ENCODE results near the gene KCNAB1. TPM values are rescaled to one million over a fixed set of nuclear protein-coding genes. Genes with fewer than 3 reads are reported as not detected.
"Not testable (repeated sequence)": the region's sequence is repeated elsewhere in the genome, so short reads cannot be mapped to it uniquely, and the experiment has no call there.

KCNAB1 gene
- total RNA-seq, 1 donor from 2014 or later, result 3.9 TPM

GRCh38 chr3:156131799-156132198 lies 11.4 kb downstream of the KCNAB1 start:
- no peak for TF ChIP-seq CTCF (IDR thresholded peaks at IDR 0.05)
- TF ChIP-seq POLR2AphosphoS5 (IDR thresholded peaks at IDR 0.05; ENCODE audit: insufficient read depth in 1 of 2, low read depth in 1 of 2), result no peak
- no peak for TF ChIP-seq POLR2A (IDR thresholded peaks at IDR 0.05)
- H3K4me3 ChIP-seq, result no peak overlapping the region
- H3K36me3 ChIP-seq, result no peaks in the 10 kb centered on the region
- H3K4me1 ChIP-seq, result no peaks in the 10 kb centered on the region
- H3K27ac ChIP-seq, result no peak overlapping the region
- intact Hi-C loops (cut with DNase I), result no loop called here
- no peaks in the 10 kb centered on the region for H3K9me3 ChIP-seq
- DNase-seq (ENCODE audit: extremely low spot score in 2 of 2), result no peak
- no peaks in the 10 kb centered on the region for H3K27me3 ChIP-seq

- no peaks in the 10 kb centered on the region for H3K36me3 ChIP-seq
- no peak overlapping the region for H3K4me3 ChIP-seq
- no peaks in the 10 kb centered on the region for H3K4me1 ChIP-seq
- no peaks in the 10 kb centered on the region for H3K27me3 ChIP-seq
- TF ChIP-seq POLR2AphosphoS5 (IDR thresholded peaks at IDR 0.05; ENCODE audit: insufficient read depth in 1 of 2, low read depth in 1 of 2) (no peak), POLR2A (IDR thresholded peaks at IDR 0.05) (no peak), CTCF (IDR thresholded peaks at IDR 0.05) (no peak)
- DNase-seq (ENCODE audit: extremely low spot score in 2 of 2), result no peak
- intact Hi-C loops (cut with DNase I), result no loop called here
- H3K9me3 ChIP-seq, result no peaks in the 10 kb centered on the region
- H3K27ac ChIP-seq, result no peak overlapping the region
These were observed 11.9 kb downstream of the KCNAB1 start for GRCh38 chr3:156132313-156132712.

GRCh38 chr3:156133076-156133475 lies 12.7 kb downstream of the KCNAB1 start:
- Histone ChIP-seq H3K36me3 (no peaks in the 10 kb centered on the region), H3K27ac (no peak overlapping the region), H3K27me3 (no peaks in the 10 kb centered on the region), H3K4me3 (no peak overlapping the region), H3K4me1 (no peaks in the 10 kb centered on the region), H3K9me3 (no peaks in the 10 kb centered on the region)
- DNase-seq (ENCODE audit: extremely low spot score in 2 of 2), result no peak
- intact Hi-C loops (cut with DNase I), result no loop called here
- TF ChIP-seq POLR2A (IDR thresholded peaks at IDR 0.05), result no peak
- no peak for TF ChIP-seq CTCF (IDR thresholded peaks at IDR 0.05)
- no peak for TF ChIP-seq POLR2AphosphoS5 (IDR thresholded peaks at IDR 0.05; ENCODE audit: insufficient read depth in 1 of 2, low read depth in 1 of 2)

- Histone ChIP-seq H3K27me3 (no peaks in the 10 kb centered on the region), H3K9me3 (no peaks in the 10 kb centered on the region), H3K36me3 (no peaks in the 10 kb centered on the region), H3K4me3 (no peak overlapping the region), H3K27ac (no peak overlapping the region), H3K4me1 (no peaks in the 10 kb centered on the region)
- intact Hi-C loops (cut with DNase I), result no loop called here
- no peak for DNase-seq (ENCODE audit: extremely low spot score in 2 of 2)
- no peak for TF ChIP-seq POLR2AphosphoS5 (IDR thresholded peaks at IDR 0.05; ENCODE audit: insufficient read depth in 1 of 2, low read depth in 1 of 2)
- TF ChIP-seq POLR2A (IDR thresholded peaks at IDR 0.05), result no peak
- no peak for TF ChIP-seq CTCF (IDR thresholded peaks at IDR 0.05)
These were observed 15.7 kb downstream of the KCNAB1 start for GRCh38 chr3:156135921-156136638.

GRCh38 chr3:156137397-156137796 lies 17.0 kb downstream of the KCNAB1 start:
- H3K36me3 ChIP-seq; H3K9me3 ChIP-seq; intact Hi-C loops (cut with DNase I); H3K4me1 ChIP-seq; DNase-seq (ENCODE audit: extremely low spot score in 2 of 2); H3K27me3 ChIP-seq; H3K27ac ChIP-seq; H3K4me3 ChIP-seq: not testable (repeated sequence)
